Islet precursor cell (in vitro differentiated cells): Measurements from ENCODE around the gene EEF2.
"Not testable (repeated sequence)": the region's sequence is repeated elsewhere in the genome, so short reads cannot be mapped to it uniquely, and the experiment has no call there.

ENCODE experiments used
- DNase-seq: peaks from one replicate; pipeline ENCODE4 v3.0.0-alpha.2; 2018

EEF2 gene

DNA sequence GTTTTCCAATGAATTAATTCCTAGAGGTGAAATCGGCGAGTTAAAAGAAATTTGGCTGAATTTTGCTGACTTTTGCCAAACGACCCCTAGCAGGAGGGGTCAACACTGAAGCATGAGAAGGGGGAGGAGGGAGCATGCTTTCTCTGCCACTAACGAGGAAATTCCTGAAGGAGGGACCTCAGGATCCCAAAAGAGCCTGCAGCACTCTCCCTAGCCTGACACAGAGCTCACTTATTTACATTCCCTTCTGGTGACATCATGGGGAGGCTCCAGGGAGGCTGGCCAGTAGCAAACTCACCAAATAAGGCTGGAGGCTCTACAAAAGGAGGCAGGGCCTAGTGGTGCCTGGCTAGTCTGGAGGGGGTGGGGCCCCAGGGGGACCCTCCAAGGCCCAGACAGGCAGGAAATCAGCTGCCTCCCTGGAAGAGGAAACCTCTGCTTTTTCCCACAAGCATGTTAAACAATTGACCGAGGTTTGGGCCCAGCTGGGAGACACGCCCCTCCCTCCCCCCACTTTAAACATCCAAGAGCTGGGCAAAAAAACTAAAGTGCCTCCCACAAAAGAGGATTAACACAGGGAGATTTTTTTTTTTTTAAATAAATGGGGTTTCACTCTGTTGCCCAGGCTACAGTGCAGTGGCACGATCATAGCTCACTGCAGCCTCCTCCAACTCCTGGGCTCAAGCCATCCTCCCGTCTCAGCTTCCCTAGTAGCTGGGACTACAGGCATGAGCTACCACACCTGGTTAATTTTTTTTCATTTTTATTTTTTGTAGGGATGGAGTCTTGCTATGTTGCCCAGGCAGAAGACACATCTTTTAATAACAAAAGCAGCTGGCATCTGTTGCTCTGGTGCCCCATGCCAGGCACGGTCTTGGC lies 16.5 kb downstream of the EEF2 start:
- peak; percentile 100 for DNase-seq

DNA sequence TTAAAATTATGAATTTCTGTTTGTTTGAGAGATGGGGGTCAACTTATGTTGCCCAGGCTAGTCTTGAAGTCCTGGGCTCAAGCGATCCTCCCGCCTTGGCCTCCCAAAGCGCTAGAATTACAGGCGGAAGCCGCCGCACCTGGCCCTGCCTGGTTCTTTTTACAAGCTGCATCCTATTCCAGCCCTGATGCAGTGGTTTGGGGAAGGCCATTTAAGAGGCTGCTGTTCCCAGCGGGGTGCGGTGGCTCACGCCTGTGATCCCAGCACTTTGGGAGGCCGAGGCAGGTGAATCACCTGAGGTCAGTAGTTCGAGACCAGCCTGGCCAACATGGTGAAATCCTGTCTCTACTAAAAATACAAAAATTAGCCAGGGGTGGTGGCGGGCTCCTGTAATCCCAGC lies 17.3 kb downstream of the EEF2 start:
- DNase-seq = not testable (repeated sequence)

DNA sequence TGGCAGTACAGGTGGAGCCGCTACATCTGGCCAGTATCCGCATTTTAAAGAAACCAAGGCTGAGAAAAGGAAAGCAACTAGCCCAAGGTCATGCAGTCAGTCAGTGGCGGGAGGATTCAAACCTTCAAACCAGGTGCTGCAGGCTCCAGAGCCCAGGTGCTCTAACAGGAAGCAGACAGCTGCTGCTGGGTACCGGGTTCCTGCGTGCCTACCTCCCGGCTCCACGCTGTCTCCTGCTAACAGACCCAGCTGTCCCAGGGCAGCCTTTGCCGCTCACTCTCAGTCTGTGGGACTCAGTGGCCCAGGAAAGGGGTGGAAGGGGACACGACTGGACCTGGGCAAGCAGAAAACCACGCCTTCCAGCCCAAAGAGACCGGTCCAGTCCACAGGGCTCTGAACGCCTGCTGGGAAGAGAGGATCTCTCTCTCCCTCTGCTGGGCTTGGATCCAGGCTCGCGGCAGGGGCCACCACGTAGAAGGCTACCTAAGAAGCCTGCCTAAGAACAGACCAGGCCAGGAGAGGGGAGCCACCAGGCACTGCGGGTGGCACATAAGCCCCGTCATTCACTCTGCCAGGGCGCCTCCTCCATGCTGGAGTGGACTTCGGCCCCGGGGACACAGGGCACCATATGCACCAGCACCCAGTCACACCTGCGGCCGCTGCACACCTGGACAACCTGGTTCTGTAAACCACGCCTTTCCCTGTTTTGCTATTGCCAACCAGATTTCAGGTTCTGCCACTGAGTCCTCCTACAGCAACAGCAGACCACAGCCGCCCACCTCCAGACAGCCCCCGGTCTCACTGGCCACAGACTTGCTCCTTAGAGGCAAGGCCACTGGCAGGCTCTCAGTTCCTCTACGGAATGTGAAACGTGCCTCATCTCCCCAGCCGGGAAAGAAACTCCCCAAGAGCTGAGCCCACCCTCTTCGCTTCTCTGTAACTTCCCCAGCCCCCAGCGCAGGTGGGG lies 18.9 kb downstream of the EEF2 start:
- no peak for DNase-seq

DNA sequence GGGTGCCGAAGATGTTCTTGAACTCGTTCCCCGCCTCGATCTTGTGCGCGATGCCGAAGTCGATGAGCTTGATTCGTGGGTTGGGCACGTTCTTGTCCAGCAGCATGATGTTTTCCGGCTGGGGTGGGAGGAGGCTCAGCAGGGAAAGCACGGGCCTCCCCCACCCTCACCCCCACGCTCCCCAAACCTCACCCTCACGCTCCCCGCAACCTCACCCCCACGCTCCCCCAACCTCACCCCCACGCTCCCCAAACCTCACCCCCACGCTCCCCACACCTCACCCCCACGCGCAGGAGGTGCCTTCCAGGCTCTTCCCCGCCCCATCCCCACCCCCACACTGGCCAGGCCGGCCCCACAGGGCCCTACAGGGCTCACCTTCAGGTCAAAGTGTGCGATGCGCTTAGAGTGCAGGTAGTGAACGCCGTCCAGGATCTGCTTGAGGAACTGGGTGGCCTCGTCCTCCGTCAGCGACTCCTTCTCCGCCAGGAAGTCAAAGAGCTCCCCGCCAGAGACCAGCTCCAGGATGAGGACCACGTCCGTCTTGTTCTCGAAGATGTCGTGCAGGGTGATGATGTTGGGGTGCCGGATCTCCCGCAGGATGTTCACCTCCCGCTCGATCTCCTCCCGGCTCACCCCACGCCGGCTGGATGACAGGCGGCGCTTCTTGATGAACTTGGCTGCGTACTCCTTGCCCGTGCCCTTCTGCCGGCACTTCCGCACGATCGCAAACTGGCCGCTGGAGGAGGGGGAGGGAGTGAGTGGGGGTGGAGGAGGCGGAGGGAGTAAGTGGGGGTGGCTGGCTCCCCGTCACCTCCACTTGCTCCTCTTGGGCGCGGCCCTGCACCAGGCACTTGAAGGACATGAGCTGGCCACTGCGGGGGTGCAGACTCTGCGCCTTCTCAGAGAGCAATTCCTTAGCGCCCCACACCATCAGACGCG lies 20.7 kb downstream of the EEF2 start:
- DNase-seq = no peak

DNA sequence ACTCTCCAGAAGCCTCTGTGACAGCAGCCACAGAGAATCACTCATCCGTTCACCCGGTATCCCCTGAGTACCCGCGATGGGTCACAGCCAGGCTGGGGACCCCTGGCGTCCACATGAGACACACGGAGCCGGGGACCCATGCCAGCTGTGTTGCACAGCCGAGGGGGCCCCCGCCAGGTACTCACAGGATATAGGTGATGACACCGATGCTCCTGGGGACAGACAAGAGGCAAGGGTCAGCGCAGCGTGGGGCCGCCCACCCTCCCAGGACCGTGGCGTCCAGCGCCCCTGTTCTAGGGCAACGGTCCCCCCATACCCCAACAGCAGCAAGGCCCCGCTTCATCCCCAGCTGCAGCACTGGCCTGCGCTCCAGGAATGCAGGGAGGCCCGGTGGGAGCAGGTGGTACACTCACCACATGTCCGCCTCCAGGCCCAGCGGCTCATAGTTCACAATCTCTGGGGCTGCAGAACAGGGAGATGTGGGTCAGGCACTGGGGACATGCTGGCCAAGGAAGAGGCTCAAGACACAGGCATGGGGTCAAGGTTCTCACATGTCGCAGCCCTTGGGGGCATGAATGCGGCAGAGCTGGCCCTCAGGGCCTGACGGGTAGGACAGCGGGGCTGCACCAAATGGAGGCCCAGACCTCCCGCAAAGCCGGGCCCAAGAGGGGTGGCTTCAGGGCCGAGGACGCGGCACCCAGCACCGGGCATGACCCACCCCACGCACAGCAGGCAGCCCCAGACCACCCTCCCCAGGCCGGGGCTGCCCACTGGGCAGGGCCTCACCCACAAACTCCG lies 21.6 kb downstream of the EEF2 start:
- no peak for DNase-seq

DNA sequence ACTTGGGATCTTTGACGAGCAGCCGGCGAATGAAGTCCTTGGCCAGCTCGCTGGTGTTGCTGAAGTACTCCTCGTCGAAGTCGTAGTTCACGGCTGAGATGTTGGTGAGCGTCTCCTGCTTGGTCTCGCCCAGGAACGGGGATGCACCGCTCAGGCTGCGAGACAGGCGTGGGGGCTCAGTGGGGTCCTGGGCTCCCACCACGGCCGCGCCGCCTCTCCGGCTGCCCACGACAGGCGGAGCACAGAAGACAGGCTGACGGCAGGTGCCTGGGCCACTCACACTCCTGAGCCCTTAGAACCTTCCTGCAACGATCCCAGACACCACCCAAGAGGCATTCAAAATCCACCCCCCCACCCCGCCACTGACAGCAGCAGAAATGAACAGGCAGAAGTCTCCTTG lies 24.3 kb downstream of the EEF2 start:
- DNase-seq = no peak

DNA sequence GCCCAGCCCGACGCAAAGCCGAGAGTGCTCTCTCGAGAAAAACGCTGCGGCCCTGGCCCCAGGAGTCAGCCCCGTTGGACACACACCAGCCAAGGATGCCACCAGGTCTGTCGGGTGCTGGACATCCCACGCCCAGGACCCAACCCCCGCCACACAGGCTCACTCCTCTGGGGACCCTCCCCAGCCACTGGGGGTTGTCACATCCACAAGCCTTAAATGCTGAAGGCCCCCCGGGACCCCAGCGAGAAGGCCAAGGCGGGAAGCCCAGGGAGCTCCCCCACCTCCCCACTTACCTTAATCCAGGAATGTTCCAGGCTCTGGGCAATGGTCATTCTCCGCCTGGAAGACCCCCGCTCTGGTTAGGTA lies 25.5 kb downstream of the EEF2 start:
- DNase-seq = no peak

DNA sequence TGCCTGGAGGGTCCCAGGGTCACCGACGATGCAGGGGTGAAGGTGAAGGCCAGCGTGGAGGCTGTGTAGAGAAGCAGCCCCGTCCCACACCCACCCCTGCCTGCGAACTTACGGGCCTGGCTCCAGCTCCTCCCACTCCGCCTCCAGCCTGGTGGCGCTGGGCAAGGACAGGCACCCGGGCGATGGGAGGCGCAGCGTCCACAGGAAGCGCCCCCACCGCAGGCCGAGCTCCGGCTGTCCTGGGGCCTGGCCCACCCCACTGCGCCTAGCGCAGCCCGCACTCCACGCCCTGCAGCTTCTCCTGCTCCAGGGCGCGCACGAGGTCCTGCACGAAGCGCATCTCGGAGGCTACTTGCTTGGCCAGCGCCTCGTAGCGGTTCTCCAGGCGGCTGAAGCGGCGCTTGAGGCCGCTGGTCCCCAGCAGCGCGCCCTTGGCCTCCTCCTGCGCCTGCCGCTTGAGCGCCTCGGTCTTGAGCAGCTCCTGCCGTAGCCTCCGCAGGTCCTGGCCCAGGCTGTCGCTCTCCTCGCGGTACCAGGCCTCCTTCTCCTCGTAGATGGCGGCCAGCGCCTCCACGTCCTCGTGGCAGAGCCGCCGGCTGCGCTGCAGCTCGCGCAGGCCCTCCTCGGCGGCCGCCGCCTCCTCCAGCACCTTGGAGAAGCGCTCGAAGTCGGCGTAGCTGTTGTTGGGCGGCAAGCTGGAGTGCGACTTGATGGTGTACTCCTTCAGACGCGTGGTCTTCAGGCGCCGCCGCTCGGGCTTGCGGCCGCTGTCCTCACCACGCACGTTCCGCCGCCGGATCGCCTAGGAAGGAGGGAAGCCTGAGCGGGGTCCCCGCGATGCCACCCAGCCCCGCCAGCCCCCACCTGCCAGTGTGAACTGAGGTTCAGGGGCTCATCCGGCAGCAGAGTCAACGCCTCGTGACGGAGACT lies 26.2 kb downstream of the EEF2 start:
- no peak for DNase-seq

DNA sequence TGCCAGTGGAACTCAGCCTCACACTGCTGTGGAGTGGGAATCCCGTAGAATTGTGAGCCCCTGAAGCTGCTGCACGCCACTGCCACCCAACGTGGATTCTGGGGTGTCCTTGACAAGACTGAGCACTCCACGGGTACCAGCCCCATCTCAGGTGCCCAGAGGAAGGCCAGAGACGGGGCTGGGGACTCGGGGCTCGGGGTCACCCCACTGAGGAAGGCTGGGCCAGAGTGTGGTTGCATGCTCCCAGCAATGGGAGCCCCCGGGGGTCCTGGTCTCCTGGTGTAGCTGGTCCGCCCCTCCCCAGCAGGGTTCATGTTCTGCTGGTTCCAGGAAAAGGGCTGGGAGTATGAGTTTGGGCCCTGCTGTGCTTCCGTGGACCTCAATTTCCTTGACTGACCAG lies 29.6 kb downstream of the EEF2 start:
- no peak for DNase-seq

DNA sequence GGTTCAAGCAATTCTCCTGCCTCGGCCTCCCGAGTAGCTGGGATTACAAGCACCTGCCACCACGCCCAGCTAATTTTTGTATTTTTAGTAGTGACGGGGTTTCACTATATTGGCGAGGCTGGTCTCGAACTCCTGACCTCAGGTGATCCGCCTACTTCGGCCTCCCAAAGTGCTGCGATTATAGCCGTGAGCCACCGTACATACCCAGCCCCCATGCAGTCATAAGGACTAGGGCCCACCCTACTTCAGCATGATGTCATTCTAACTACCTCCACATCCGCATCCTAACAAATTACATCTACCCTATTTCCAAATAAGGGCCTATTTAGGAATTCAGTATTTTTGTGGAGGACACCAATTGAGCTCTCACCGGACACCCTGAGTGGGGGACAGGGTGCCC lies 30.0 kb downstream of the EEF2 start:
- DNase-seq = not testable (repeated sequence)

DNA sequence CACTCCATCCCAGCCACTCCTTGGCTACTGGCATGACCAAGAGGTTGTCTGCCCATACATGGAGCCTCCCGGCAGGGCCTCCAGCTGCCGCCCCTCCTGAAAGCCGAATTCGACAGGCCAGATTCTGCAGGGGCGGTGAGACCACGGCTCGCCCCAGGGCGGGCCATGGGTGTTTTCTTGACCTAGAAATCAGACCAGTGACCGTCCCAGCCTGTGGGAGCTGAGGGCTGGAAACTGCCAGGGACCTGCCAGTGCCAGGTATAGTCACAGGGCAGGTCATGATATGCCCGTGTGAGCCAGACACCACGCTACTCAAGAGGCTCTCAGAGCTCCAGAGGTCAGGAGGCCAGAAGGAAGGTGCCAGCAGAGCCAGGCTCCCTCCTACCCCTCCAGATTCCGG lies 31.2 kb downstream of the EEF2 start:
- DNase-seq = no peak

DNA sequence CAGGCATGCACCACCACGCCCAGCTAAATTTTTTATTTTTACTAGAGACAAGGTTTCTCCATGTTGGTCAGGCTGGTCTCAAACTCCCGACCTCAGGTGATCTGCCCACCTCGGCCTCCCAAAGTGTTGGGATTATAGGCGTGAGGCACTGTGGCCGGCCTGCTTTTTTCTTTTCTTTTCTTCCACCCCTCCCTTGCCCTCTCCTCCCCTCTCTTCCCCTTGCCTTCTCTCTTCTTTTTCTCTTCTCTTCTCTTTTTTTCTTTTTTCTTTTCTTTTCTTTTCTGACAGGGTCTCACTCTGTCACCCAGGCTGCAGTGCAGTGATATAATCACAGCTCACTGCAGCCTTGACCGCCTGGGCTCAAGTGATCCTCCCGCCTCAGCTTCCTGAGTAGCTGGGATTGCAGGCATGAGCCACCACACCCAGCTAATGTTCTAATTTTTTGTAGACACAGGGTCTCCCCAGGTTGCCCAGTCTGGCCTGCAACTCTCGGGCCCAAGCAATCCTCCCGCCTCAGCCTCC lies 32.4 kb downstream of the EEF2 start:
- DNase-seq = not testable (repeated sequence)

DNA sequence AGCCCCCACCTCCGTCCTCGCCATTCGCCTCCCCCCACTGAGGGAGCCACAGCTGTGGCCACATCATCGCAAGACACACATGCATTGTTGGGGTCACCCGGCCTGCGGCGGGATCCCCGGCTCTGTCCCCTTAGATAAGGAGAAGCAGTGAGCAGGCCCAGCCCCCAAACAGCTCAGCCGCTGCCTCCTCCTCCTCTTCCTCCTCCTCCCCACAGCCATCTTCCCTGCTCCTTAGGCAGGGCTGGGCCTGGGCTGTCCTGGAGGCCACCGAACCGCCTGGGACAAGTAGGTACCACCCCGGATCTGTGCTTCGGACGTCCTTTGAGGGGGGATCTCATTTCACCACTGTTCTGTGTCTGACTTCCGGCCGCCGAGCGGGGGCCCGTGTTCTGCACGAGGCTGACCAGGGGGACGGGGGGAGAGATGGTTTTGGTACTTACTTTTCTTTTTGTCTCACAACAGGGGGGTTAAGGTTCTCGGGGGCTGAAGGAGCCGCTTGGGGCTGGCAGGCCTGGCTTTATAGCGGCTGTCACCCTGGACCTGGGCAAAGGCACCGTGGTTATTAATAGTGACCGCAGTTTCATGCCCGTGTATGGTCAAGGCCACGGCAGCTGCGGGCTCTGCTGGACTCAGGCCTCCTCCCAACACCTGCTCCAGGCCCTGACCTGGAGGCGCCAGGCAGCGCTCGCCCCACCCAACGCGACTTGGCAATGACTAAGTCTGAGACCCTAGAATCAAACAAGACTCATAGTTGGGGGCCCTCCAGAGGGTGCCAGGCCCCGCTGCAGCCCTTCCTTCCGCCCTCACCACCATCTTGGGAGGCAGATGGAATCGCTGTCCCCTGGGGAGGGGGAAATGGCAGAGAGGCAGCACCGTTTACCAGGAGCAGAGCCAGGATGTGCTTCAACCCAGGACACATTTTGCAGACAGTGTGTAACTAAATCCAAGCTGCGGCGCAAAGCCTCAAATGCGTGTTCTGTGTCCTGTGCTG lies 34.1 kb downstream of the EEF2 start:
- DNase-seq = peak; percentile 55

DNA sequence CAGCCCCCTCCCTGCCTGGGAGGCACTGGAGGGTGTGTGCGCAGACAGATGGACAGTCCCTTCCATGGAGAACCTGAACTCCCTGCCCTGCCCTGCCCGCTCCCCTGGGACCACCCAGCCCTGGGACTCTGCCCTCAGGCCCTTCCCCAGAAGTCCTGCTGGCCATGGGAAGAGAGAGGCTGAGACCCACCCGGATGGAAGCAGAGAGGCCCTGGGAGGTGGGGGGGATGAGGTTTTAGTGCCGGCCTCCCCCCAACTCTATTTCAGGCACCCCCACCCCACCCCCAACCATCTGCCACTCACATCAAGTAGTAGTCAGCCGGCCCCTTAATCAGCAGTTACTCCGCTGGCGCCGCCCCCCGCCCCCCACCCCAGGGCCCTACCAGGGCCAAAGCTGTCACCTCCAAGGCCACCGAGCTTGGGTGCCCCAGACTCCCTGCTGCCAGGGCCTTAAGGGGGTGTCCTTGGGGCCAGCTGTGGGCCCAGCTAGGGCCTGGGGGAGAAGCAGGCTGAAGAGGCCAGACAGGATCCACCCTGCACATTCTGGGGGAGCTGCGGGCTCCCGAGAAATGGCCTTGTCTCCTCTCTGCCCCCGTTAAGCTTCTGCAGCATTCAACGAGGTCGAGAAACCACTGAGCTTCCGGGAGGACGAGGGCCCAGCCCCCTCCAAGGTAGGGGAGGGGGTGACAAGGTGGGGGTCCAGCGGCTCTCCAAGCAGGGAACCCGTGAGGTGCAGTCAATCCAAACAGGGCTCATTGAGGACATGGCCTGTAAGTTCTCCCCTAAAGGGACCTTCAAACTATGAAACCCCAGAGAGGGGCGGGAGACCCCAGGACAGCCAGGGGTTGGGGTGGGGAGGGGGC lies 35.0 kb downstream of the EEF2 start:
- DNase-seq = peak; percentile 49

DNA sequence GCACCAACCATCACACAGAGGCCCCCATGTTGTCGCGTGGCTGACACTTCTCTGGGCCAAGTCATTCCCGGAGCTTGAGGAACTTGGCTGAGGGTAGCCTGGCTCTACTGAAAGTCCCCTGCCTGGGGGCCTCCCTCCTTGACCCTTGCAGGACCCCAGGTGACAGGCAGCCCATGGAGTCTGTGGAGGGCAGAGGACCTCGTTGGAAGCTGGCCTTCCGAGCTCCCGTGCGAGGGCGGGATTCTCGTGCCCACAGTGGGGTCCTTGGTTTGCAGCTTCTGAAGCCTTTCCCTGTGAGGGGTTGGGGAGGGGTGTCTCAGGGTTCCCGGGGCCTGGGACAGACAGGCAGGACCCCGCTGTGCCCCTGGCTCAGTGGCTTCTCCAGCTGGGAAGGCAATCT lies 36.0 kb downstream of the EEF2 start:
- DNase-seq = peak; percentile 49

DNA sequence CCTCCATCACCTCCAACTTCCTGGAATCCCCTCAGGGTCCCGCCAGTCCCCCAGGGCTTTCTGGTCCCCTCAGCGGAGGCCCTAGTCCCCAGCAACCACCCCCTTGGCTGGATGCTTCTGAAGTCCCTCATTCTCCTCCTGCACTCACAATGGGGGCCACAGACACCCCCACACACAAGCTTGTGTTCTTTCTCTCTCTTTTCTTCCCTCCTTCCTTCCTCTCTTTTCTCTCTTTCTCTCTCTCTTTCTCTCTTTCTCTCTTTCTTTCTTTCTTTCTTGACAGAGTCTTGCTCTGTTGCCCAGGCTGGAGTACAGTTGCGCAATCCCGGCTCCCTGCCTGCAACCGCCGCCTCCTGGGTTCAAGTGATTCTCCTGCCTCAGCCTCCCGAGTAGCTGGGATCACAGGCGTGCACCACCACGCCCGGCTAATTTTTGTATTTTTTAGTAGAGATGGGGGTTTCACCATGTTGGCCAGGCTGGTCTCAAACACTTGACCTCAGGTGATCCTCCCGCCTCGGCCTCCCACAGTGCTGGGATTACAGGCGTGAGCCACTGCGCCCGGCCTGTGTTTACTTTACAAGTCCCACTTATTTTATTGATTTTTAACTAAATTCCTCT lies 37.8 kb downstream of the EEF2 start:
- DNase-seq = not testable (repeated sequence)

DNA sequence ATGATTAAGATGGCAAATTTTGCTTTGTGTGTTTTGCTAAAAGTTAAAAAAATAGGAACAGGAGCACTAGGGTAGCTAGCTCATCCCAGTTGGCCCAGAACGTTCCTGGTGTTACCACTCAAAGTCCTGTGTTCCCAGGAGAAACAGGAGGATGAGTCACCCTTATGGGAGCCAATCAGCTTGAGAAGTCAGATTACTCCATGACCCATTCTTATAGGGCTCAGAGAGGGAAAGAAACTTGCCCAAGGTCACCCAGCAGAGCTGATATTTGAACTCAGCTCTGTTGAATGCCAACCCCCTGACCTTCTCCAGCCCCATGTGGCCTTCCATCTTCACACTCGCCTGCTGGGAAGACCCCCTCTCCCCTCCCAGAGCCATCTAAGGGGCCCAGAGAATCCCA lies 39.4 kb downstream of the EEF2 start:
- no peak for DNase-seq
